Urinary bladder (tissue), 4 donors: ENCODE results near the gene C12orf75. TPM values are rescaled to one million over a fixed set of nuclear protein-coding genes. Genes with fewer than 3 reads are reported as not detected.
"Not testable (repeated sequence)": the region's sequence is repeated elsewhere in the genome, so short reads cannot be mapped to it uniquely, and the experiment has no call there.

Source experiments
- DNase-seq: peaks from one replicate; pipeline ENCODE4 v3.0.0-alpha.2; 2015; ENCODE audit errors: extremely low spot score
- H3K27ac ChIP-seq: one replicate; pipeline ENCODE4 v1.5.1; 2013; ENCODE audit warnings: low read depth, mild to moderate bottlenecking, moderate library complexity
- H3K36me3 ChIP-seq: one replicate; pipeline ENCODE4 v1.6.1; 2013; ENCODE audit warnings: mild to moderate bottlenecking, moderate library complexity; ENCODE audit not compliant: insufficient read depth
- H3K4me1 ChIP-seq: one replicate; pipeline ENCODE4 v1.6.1; 2013; ENCODE audit warnings: mild to moderate bottlenecking, moderate library complexity; ENCODE audit not compliant: insufficient read depth
- H3K4me3 ChIP-seq: one replicate; pipeline ENCODE4 v1.5.1; 2013; ENCODE audit warnings: low read depth, low read length
- whole genome bisulfite sequencing: extraction: QIAGEN DNeasy Blood & Tissue Kit; methylation state at CpG from one replicate; pipeline ENCODE4 v1.1.7; 2013; 5-methylcytosine and 5-hydroxymethylcytosine counted together
- polyA plus RNA-seq: library from polyadenylated mRNA; stranded (reverse); fragments of 200-250 nt; gene quantifications from one replicate; pipeline ENCODE4 v1.2.3, GENCODE V29; 2013
- total RNA-seq: library from RNA; depleted of rRNA; stranded (reverse); fragments of >200 nt; gene quantifications from one replicate; pipeline ENCODE4 v1.2.3, GENCODE V29; 2014
- donor health status: healthy with polysubstance abuse.
- donor health status: healthy.

Gene C12orf75
- total and polyA plus RNA-seq, 2 donors = 4.2 to 21.7 TPM

GRCh38 chr12:105296116-105297089, 34.1 kb upstream of the C12orf75 start:
- H3K27ac ChIP-seq = no peak overlapping the region
- no peaks in the 10 kb centered on the region for H3K4me1 ChIP-seq
- 53% methylated on average over 8 of the region's 8 CpGs for WGBS
- no peak overlapping the region for H3K4me3 ChIP-seq
- H3K36me3 ChIP-seq = no peaks in the 10 kb centered on the region
- DNase-seq = no peak

- no peaks in the 10 kb centered on the region for H3K36me3 ChIP-seq
- no peak overlapping the region for H3K4me3 ChIP-seq
- 82% methylated on average over 6 of the region's 6 CpGs for WGBS
- no peak for DNase-seq
- H3K27ac ChIP-seq = no peak overlapping the region
- H3K4me1 ChIP-seq = no peaks in the 10 kb centered on the region
Measured at GRCh38 chr12:105300883-105301282, 29.6 kb upstream of the C12orf75 start.

GRCh38 chr12:105301696-105302095, 28.8 kb upstream of the C12orf75 start:
- H3K36me3 ChIP-seq = no peaks in the 10 kb centered on the region
- H3K4me3 ChIP-seq = no peak overlapping the region
- WGBS = 56% methylated on average over 5 of the region's 5 CpGs
- no peak for DNase-seq
- H3K27ac ChIP-seq = no peak overlapping the region
- no peaks in the 10 kb centered on the region for H3K4me1 ChIP-seq

- WGBS = 90% methylated on average over 7 of the region's 7 CpGs
- H3K4me1 ChIP-seq, H3K36me3 ChIP-seq, H3K4me3 ChIP-seq, H3K27ac ChIP-seq, DNase-seq: not testable (repeated sequence)
Measured at GRCh38 chr12:105302986-105303385, 27.5 kb upstream of the C12orf75 start.

- H3K27ac ChIP-seq, H3K4me1 ChIP-seq, H3K36me3 ChIP-seq, DNase-seq, H3K4me3 ChIP-seq: not testable (repeated sequence)
- WGBS = 59% methylated on average over 2 of the region's 2 CpGs
Measured at GRCh38 chr12:105304626-105305025, 25.9 kb upstream of the C12orf75 start.

GRCh38 chr12:105307601-105308314, 22.7 kb upstream of the C12orf75 start:
- not testable (repeated sequence) for H3K4me1 ChIP-seq, H3K4me3 ChIP-seq, H3K36me3 ChIP-seq, H3K27ac ChIP-seq, DNase-seq
- 37% methylated on average over 6 of the region's 6 CpGs for WGBS

GRCh38 chr12:105308839-105309238, 21.7 kb upstream of the C12orf75 start:
- H3K36me3 ChIP-seq, H3K27ac ChIP-seq, DNase-seq, H3K4me1 ChIP-seq, H3K4me3 ChIP-seq: not testable (repeated sequence)
- 96% methylated on average over 4 of the region's 4 CpGs for WGBS

GRCh38 chr12:105309384-105309783, 21.1 kb upstream of the C12orf75 start:
- H3K27ac ChIP-seq, H3K36me3 ChIP-seq, H3K4me1 ChIP-seq, H3K4me3 ChIP-seq, DNase-seq: not testable (repeated sequence)
- WGBS = 72% methylated on average over 3 of the region's 3 CpGs

- H3K36me3 ChIP-seq, DNase-seq, H3K4me1 ChIP-seq, H3K27ac ChIP-seq, H3K4me3 ChIP-seq: not testable (repeated sequence)
- 60% methylated on average over 2 of the region's 2 CpGs for WGBS
Measured at GRCh38 chr12:105310476-105311085, 19.9 kb upstream of the C12orf75 start.

- not testable (repeated sequence) for DNase-seq, H3K4me1 ChIP-seq, H3K27ac ChIP-seq, H3K36me3 ChIP-seq, H3K4me3 ChIP-seq
- 64% methylated on average over 3 of the region's 3 CpGs for WGBS
Measured at GRCh38 chr12:105311936-105312335, 18.6 kb upstream of the C12orf75 start.

GRCh38 chr12:105313755-105314154, 16.7 kb upstream of the C12orf75 start:
- not testable (repeated sequence) for H3K4me3 ChIP-seq, H3K36me3 ChIP-seq, DNase-seq, H3K27ac ChIP-seq, H3K4me1 ChIP-seq
- 86% methylated on average over 8 of the region's 8 CpGs for WGBS

GRCh38 chr12:105315130-105315529, 15.4 kb upstream of the C12orf75 start:
- no peak overlapping the region for H3K27ac ChIP-seq
- H3K4me1 ChIP-seq = no peaks in the 10 kb centered on the region
- H3K4me3 ChIP-seq = no peak overlapping the region
- WGBS = 67% methylated on average over 2 of the region's 2 CpGs
- DNase-seq = no peak
- no peaks in the 10 kb centered on the region for H3K36me3 ChIP-seq

GRCh38 chr12:105315726-105316125, 14.8 kb upstream of the C12orf75 start:
- Histone ChIP-seq H3K4me1 (no peaks in the 10 kb centered on the region), H3K36me3 (no peaks in the 10 kb centered on the region), H3K27ac (no peak overlapping the region), H3K4me3 (no peak overlapping the region)
- no peak for DNase-seq
- WGBS = 87% methylated on average over 6 of the region's 6 CpGs
